Kidney (tissue), 14 donors: ENCODE measurements around the gene MEAF6. TPM values are rescaled to one million over a fixed set of nuclear protein-coding genes. Genes with fewer than 3 reads are reported as not detected.
A peak's percentile ranks its signal among the peaks of the same experiment; 100 is the strongest.

ENCODE experiments used
- DNase-seq, 5 donors: peaks; one replicate each; pipeline ENCODE4 v3.0.0-alpha.2; 2013 to 2020
- FAIRE-seq: peaks from 2 replicates; lab custom pipeline; 2012; peaks lifted over from hg19 to GRCh38; lab: Jason Lieb, UNC
- H3K27ac ChIP-seq, 2 donors: one replicate each; pipeline ENCODE4 v1.7.0; 2013; ENCODE audit warnings: low read depth in 2 of 2, low read length in 2 of 2, inconsistent platforms in 1 of 2
- H3K27me3 ChIP-seq: one replicate; pipeline ENCODE4 v1.7.1; 2013; ENCODE audit warnings: low read length, inconsistent platforms; ENCODE audit not compliant: control insufficient read depth, insufficient read depth
- H3K36me3 ChIP-seq, 3 donors: one replicate each; pipeline versions ENCODE4 v1.7.0 to v1.7.1; 2013; ENCODE audit warnings: low read length in 3 of 3, control low read depth in 1 of 3, inconsistent platforms in 1 of 3; ENCODE audit not compliant: insufficient read depth in 3 of 3, control insufficient read depth in 2 of 3
- H3K4me1 ChIP-seq, 3 donors: one replicate each; pipeline versions ENCODE4 v1.7.0 to v1.7.1; 2013; ENCODE audit warnings: low read length in 3 of 3, inconsistent platforms in 1 of 3, low read depth in 1 of 3; ENCODE audit not compliant: control insufficient read depth in 2 of 3, insufficient read depth in 2 of 3
- H3K4me3 ChIP-seq, 3 donors: one replicate each; pipeline versions ENCODE4 v1.7.0 to v1.8.1; 2013; ENCODE audit warnings: low read length in 3 of 3, control low read depth in 1 of 3, inconsistent platforms in 1 of 3
- H3K9ac ChIP-seq, 3 donors: one replicate each; pipeline versions ENCODE4 v1.7.0 to v1.7.1; 2013; ENCODE audit warnings: low read length in 3 of 3, control low read depth in 1 of 3, inconsistent platforms in 1 of 3
- H3K9me3 ChIP-seq, 3 donors: one replicate each; pipeline versions ENCODE4 v1.7.0 to v1.7.1; 2013; ENCODE audit warnings: low read length in 3 of 3, control low read depth in 1 of 3, inconsistent platforms in 1 of 3; ENCODE audit not compliant: control insufficient read depth in 2 of 3, insufficient read depth in 1 of 3
- CTCF ChIP-seq: IDR thresholded peaks from 3 replicates; pipeline ENCODE4 v1.5.1; 2012; ENCODE audit warnings: mild to moderate bottlenecking, moderate library complexity, borderline replicate concordance; ENCODE audit not compliant: insufficient read depth; ENCODE audit errors: extremely low read depth
- intact Hi-C: fragments of 100-400 bp; cut with DNase I; formaldehyde crosslinking; loops from one replicate; pipeline ENCODE4 v1.11.1; 2022
- polyA plus RNA-seq: library from polyadenylated mRNA; stranded (reverse); fragments of 350-450 nt; fragmentation: Illumina TruSeq; extraction: RNeasy Lipid Tissue Mini Kit (QIAGEN cat#74804); gene quantifications from one replicate; pipeline ENCODE4 v1.2.3, GENCODE V29; 2014; ENCODE audit warnings: low read depth, low replicate concordance; ENCODE audit not compliant: insufficient read depth
- total RNA-seq: library from RNA; stranded (reverse); fragmentation: NEBNext Ultra II Directional; extraction: Animal tissue kit (Norgen Biotek cat#: 25700); gene quantifications from one replicate; pipeline ENCODE4 v1.2.1, GENCODE V29; 2021
- donor health status: control.
- donor health status: control.
- donor health status: control.
- donor health status: control.
- donor health status: control.
- donor health status: DM: yes; HTN: yes; CAD: no.
- donor health status: Normal renal cell carcinoma (clear cell type).

MEAF6 gene
- total and polyA plus RNA-seq, 2 donors from 2014 or later: 45.7 to 65.8 TPM

- Histone ChIP-seq H3K27ac (no peak overlapping the region), H3K9me3 (no peaks in the 10 kb centered on the region), H3K27me3 (no peaks in the 10 kb centered on the region), H3K4me3 (no peak overlapping the region), H3K9ac (no peak overlapping the region), H3K36me3 (peaks cover 4 to 13% (median 13%) of the 10 kb centered on the region in 3 donors), H3K4me1 (no peaks in the 10 kb centered on the region)
- DNase-seq (no peak), FAIRE-seq (no peak)
- intact Hi-C loops: no loop called here
- TF ChIP-seq CTCF: no peak
These were observed 15.5 kb downstream of the MEAF6 start for GRCh38 chr1:37498872-37499617.

GRCh38 chr1:37497832-37498231 lies 16.7 kb downstream of the MEAF6 start:
- no peak overlapping the region for H3K27ac ChIP-seq
- H3K9ac ChIP-seq: no peak overlapping the region
- no peak for TF ChIP-seq CTCF
- H3K4me3 ChIP-seq: no peak overlapping the region
- H3K9me3 ChIP-seq: no peaks in the 10 kb centered on the region
- intact Hi-C loops: no loop called here
- H3K36me3 ChIP-seq: peaks cover 0 to 14% (median 12%) of the 10 kb centered on the region in 3 donors
- no peaks in the 10 kb centered on the region for H3K4me1 ChIP-seq
- no peaks in the 10 kb centered on the region for H3K27me3 ChIP-seq
- FAIRE-seq (no peak), DNase-seq (no peak)

GRCh38 chr1:37495875-37496274 lies 18.7 kb downstream of the MEAF6 start:
- FAIRE-seq (no peak), DNase-seq (peak in 1 of 5 donors; percentile 29)
- Histone ChIP-seq H3K9me3 (no peaks in the 10 kb centered on the region), H3K9ac (no peak overlapping the region), H3K4me1 (no peaks in the 10 kb centered on the region), H3K36me3 (peaks cover 0 to 12% (median 11%) of the 10 kb centered on the region in 3 donors), H3K27me3 (no peaks in the 10 kb centered on the region), H3K27ac (no peak overlapping the region), H3K4me3 (no peak overlapping the region)
- intact Hi-C loops: no loop called here
- TF ChIP-seq CTCF: no peak
